Spleen (tissue), 11 donors: ENCODE data around the gene C6orf136. TPM values are rescaled to one million over a fixed set of nuclear protein-coding genes. Genes with fewer than 3 reads are reported as not detected.

Source experiments
- DNase-seq: peaks from one replicate; pipeline ENCODE4 v3.0.0-alpha.2; 2020
- H3K27ac ChIP-seq, 8 donors: fragments of 200-600 bp; sonication (generic) in 7 of 8; 1 replicate in 4 of 8; 2 replicates in 4 of 8; pipeline versions ENCODE4 v1.5.0 to v1.8.0; 2016 to 2021; ENCODE audit warnings: inconsistent platforms in 4 of 8, mild to moderate bottlenecking in 4 of 8, moderate library complexity in 1 of 8
- H3K27me3 ChIP-seq, 7 donors: fragments of 200-600 bp; sonication (generic) in 6 of 7; replicated peaks in 1 of 7; 1 replicate in 4 of 7; 2 replicates in 3 of 7; pipeline versions ENCODE4 v1.5.0 to v1.8.0; 2016 to 2021; ENCODE audit warnings: inconsistent platforms in 3 of 7, mild to moderate bottlenecking in 1 of 7
- H3K36me3 ChIP-seq, 6 donors: fragments of 200-600 bp; sonication (generic) in 5 of 6; 1 replicate in 4 of 6; 2 replicates in 2 of 6; pipeline versions ENCODE4 v1.5.0 to v1.8.0; 2016 to 2021; ENCODE audit warnings: inconsistent platforms in 2 of 6
- H3K4me1 ChIP-seq, 6 donors: fragments of 200-600 bp; sonication (generic) in 5 of 6; 1 replicate in 3 of 6; 2 replicates in 3 of 6; pipeline versions ENCODE4 v1.5.0 to v1.8.0; 2016 to 2021; ENCODE audit warnings: inconsistent platforms in 3 of 6
- H3K4me3 ChIP-seq, 8 donors: fragments of 200-600 bp; sonication (generic) in 7 of 8; 1 replicate in 4 of 8; 2 replicates in 4 of 8; pipeline versions ENCODE4 v1.5.0 to v1.8.0; 2016 to 2021; ENCODE audit warnings: inconsistent platforms in 4 of 8, mild to moderate bottlenecking in 4 of 8, moderate library complexity in 2 of 8
- H3K9me3 ChIP-seq, 8 donors: fragments of 200-600 bp; sonication (generic) in 7 of 8; 1 replicate in 4 of 8; 2 replicates in 4 of 8; pipeline versions ENCODE4 v1.5.0 to v1.8.0; 2016 to 2021; ENCODE audit warnings: inconsistent platforms in 4 of 8
- CTCF ChIP-seq, 11 experiments: fragments of 200-600 bp in 7 of 11; fragments of 450-650 bp in 4 of 11; sonication (generic) in 4 of 11; IDR thresholded peaks in 8 of 11; conservative IDR thresholded peaks in 3 of 11; 1 replicate in 7 of 11; 2 replicates in 4 of 11; pipeline versions ENCODE4 v1.4.0 to v1.8.0; 2016 to 2021; ENCODE audit warnings: antibody characterized with exemption in 11 of 11, inconsistent platforms in 4 of 11, mild to moderate bottlenecking in 1 of 11
- POLR2A ChIP-seq, 3 donors: fragments of 450-650 bp; IDR thresholded peaks; one replicate each; pipeline ENCODE4 v1.5.1; 2017; ENCODE audit warnings: antibody characterized with exemption in 3 of 3, mild to moderate bottlenecking in 1 of 3
- POLR2AphosphoS5 ChIP-seq, 3 donors: sonication (generic); formaldehyde crosslinking; IDR thresholded peaks; one replicate each; pipeline ENCODE4 v1.5.1; 2017; ENCODE audit warnings: antibody characterized with exemption in 3 of 3
- whole genome bisulfite sequencing, 5 donors: extraction: QIAGEN DNeasy Blood & Tissue Kit in 3 of 5; methylation state at CpG; one replicate each; pipeline versions ENCODE4 v1.1.5 to v1.1.7; 2013 to 2018; 5-methylcytosine and 5-hydroxymethylcytosine counted together
- intact Hi-C: fragments of 100-400 bp; cut with DNase I; formaldehyde crosslinking; loops from one replicate; pipeline ENCODE4 v1.15.0; 2023; ENCODE audit warnings: low total_unique reads
- polyA plus RNA-seq, 3 donors: library from polyadenylated mRNA; stranded (reverse); fragments of 200-250 nt; gene quantifications; one replicate each; pipeline ENCODE4 v1.2.1, GENCODE V29; 2013
- total RNA-seq, 7 donors: library from RNA; depleted of rRNA in 3 of 7; stranded (reverse); fragments of >200 nt in 3 of 7; fragmentation: NEBNext Ultra II Directional in 4 of 7; extraction: Animal tissue kit (Norgen Biotek cat#: 25700) in 4 of 7; gene quantifications; one replicate each; pipeline versions ENCODE4 v1.1.0 to v1.2.1, GENCODE V29; 2016 to 2021
- donor health status: healthy with polysubstance abuse.
- donor health status: DM: no; HTN: no; CAD: no; lungs with moderate emphysema.
- donor health status: DM: no; HTN: no; CAD: no.
- donor health status: Bipolar disorder and iron deficiency.
- donor health status: healthy.
- donor health status: DM: no; HTN: no; CAD: no.
- donor health status: DM: yes; HTN: yes; CAD: no.

C6orf136 gene
- total and polyA plus RNA-seq, 10 donors: 12.1 to 28.0 (median 18.3) TPM

GRCh38 chr6:30640481-30640880, 6.5 kb upstream of the C6orf136 start:
- DNase-seq: no peak
- TF ChIP-seq CTCF (IDR thresholded peaks at IDR 0.05 in 8 of 11, conservative IDR thresholded peaks at IDR 0.05 in 3 of 11): no peak
- no peak for TF ChIP-seq POLR2AphosphoS5 (IDR thresholded peaks at IDR 0.05)
- TF ChIP-seq POLR2A (IDR thresholded peaks at IDR 0.05): no peak
- no peak overlapping the region for H3K27ac ChIP-seq
- intact Hi-C loops: no loop called here
- H3K27me3 ChIP-seq: no peaks in the 10 kb centered on the region
- peaks cover 0 to 21% (median under 1%) of the 10 kb centered on the region in 6 donors for H3K4me1 ChIP-seq
- no peaks in the 10 kb centered on the region for H3K9me3 ChIP-seq
- peaks cover 0 to 66% (median 8%) of the 10 kb centered on the region in 6 donors for H3K36me3 ChIP-seq
- WGBS, 5 donors: 61 to 74% (median 63%) methylated on average over 10 of the region's 10 CpGs
- H3K4me3 ChIP-seq: no peak overlapping the region

GRCh38 chr6:30641048-30641447, 5.9 kb upstream of the C6orf136 start:
- WGBS, 5 donors: 28 to 56% (median 47%) methylated on average over 1 of the region's 1 CpG
- Histone ChIP-seq H3K27ac (no peak overlapping the region), H3K27me3 (no peaks in the 10 kb centered on the region), H3K4me3 (no peak overlapping the region), H3K36me3 (peaks cover 0 to 69% (median 8%) of the 10 kb centered on the region in 6 donors), H3K9me3 (no peaks in the 10 kb centered on the region), H3K4me1 (peaks cover 0 to 27% (median 4%) of the 10 kb centered on the region in 6 donors)
- TF ChIP-seq POLR2AphosphoS5 (IDR thresholded peaks at IDR 0.05): no peak
- TF ChIP-seq CTCF (IDR thresholded peaks at IDR 0.05 in 8 of 11, conservative IDR thresholded peaks at IDR 0.05 in 3 of 11): no peak
- no peak for TF ChIP-seq POLR2A (IDR thresholded peaks at IDR 0.05)
- intact Hi-C loops: no loop called here
- DNase-seq: no peak

- H3K4me1 ChIP-seq: peaks cover 12 to 49% (median 22%) of the 10 kb centered on the region in 6 donors
- no peak overlapping the region for H3K4me3 ChIP-seq
- DNase-seq: no peak
- whole genome bisulfite sequencing, 5 donors: 95 to 100% (median 96%) methylated on average over 2 of the region's 2 CpGs
- peak overlapping the region in 1 of 8 donors; percentile 31 for H3K27ac ChIP-seq
- peaks cover 0 to 51% (median 8%) of the 10 kb centered on the region in 6 donors for H3K36me3 ChIP-seq
- H3K9me3 ChIP-seq: no peaks in the 10 kb centered on the region
- no peaks in the 10 kb centered on the region for H3K27me3 ChIP-seq
- intact Hi-C loops: no loop called here
- TF ChIP-seq POLR2AphosphoS5 (IDR thresholded peaks at IDR 0.05) (no peak), CTCF (IDR thresholded peaks at IDR 0.05 in 8 of 11, conservative IDR thresholded peaks at IDR 0.05 in 3 of 11) (no peak), POLR2A (IDR thresholded peaks at IDR 0.05) (no peak)
These were observed 3.3 kb upstream of the C6orf136 start for GRCh38 chr6:30643656-30644055.

GRCh38 chr6:30644769-30645168, 2.2 kb upstream of the C6orf136 start:
- H3K27ac ChIP-seq: no peak overlapping the region
- no peak for DNase-seq
- H3K27me3 ChIP-seq: no peaks in the 10 kb centered on the region
- no peak for TF ChIP-seq CTCF (IDR thresholded peaks at IDR 0.05 in 8 of 11, conservative IDR thresholded peaks at IDR 0.05 in 3 of 11)
- TF ChIP-seq POLR2A (IDR thresholded peaks at IDR 0.05): no peak
- no peak overlapping the region for H3K4me3 ChIP-seq
- intact Hi-C loops: no loop called here
- WGBS, 5 donors: 67 to 82% (median 76%) methylated on average over 5 of the region's 5 CpGs
- H3K9me3 ChIP-seq: no peaks in the 10 kb centered on the region
- H3K36me3 ChIP-seq: peaks cover 0 to 57% (median 8%) of the 10 kb centered on the region in 6 donors
- H3K4me1 ChIP-seq: peaks cover 12 to 57% (median 25%) of the 10 kb centered on the region in 6 donors
